Hepatocyte (in vitro differentiated cells): Measurements from ENCODE around the gene TOP1. TPM values are rescaled to one million over a fixed set of nuclear protein-coding genes. Genes with fewer than 3 reads are reported as not detected.
A peak's percentile ranks its signal among the peaks of the same experiment; 100 is the strongest.

Experiments used
- DNase-seq: peaks from one replicate; pipeline ENCODE4 v3.0.0-alpha.2; 2016; ENCODE audit warnings: low spot score
- H2AFZ ChIP-seq: fragments of 200-600 bp; sonication (generic); 2 replicates; pipeline ENCODE4 v1.6.0; 2016; ENCODE audit warnings: antibody characterized with exemption, mild to moderate bottlenecking
- H3K27ac ChIP-seq: fragments of 200-600 bp; sonication (generic); 2 replicates; pipeline ENCODE4 v1.5.1; 2016; ENCODE audit warnings: mild to moderate bottlenecking
- H3K27me3 ChIP-seq: fragments of 200-600 bp; sonication (generic); 2 replicates; pipeline ENCODE4 v1.6.1; 2016
- H3K36me3 ChIP-seq: fragments of 200-600 bp; sonication (generic); replicated peaks from 2 replicates; pipeline ENCODE4 v1.5.1; 2016; ENCODE audit warnings: low read depth; ENCODE audit not compliant: insufficient read depth
- H3K4me1 ChIP-seq: fragments of 200-600 bp; sonication (generic); 2 replicates; pipeline ENCODE4 v1.5.1; 2016; ENCODE audit warnings: mild to moderate bottlenecking, moderate library complexity; ENCODE audit not compliant: insufficient read depth
- H3K4me2 ChIP-seq: fragments of 200-600 bp; sonication (generic); 2 replicates; pipeline ENCODE4 v1.6.0; 2016
- H3K4me3 ChIP-seq: fragments of 200-600 bp; sonication (generic); 2 replicates; pipeline ENCODE4 v1.5.1; 2016; ENCODE audit warnings: mild to moderate bottlenecking
- H3K79me2 ChIP-seq: fragments of 200-600 bp; sonication (generic); 2 replicates; pipeline ENCODE4 v1.6.0; 2017; ENCODE audit warnings: mild to moderate bottlenecking
- H3K9me2 ChIP-seq: fragments of 200-600 bp; sonication (generic); replicated peaks from 2 replicates; pipeline ENCODE4 v1.6.0; 2017; ENCODE audit warnings: mild to moderate bottlenecking; ENCODE audit not compliant: insufficient read depth
- H3K9me3 ChIP-seq: fragments of 200-600 bp; sonication (generic); 2 replicates; pipeline ENCODE4 v1.5.1; 2016; ENCODE audit warnings: low read depth, mild to moderate bottlenecking
- H4K20me1 ChIP-seq: fragments of 200-600 bp; sonication (generic); 2 replicates; pipeline ENCODE4 v1.6.0; 2016; ENCODE audit warnings: mild to moderate bottlenecking; ENCODE audit not compliant: insufficient read depth, poor library complexity, severe bottlenecking
- CTCF ChIP-seq: fragments of 200-600 bp; sonication (generic); IDR thresholded peaks from 2 replicates; pipeline ENCODE4 v1.5.1; 2016; ENCODE audit warnings: antibody characterized with exemption, mild to moderate bottlenecking; ENCODE audit not compliant: poor library complexity
- EZH2 ChIP-seq: fragments of 200-600 bp; sonication (generic); IDR thresholded peaks from 2 replicates; pipeline ENCODE4 v1.6.1; 2016; ENCODE audit warnings: antibody characterized with exemption, mild to moderate bottlenecking, borderline replicate concordance
- EZH2phosphoT487 ChIP-seq: fragments of 200-600 bp; sonication (generic); IDR thresholded peaks from one replicate; pipeline ENCODE4 v1.6.1; 2018; ENCODE audit warnings: antibody characterized with exemption, mild to moderate bottlenecking, low read depth, moderate library complexity; ENCODE audit not compliant: unreplicated experiment, severe bottlenecking
- WGBS: methylation state at CpG from one replicate; pipeline ENCODE4 v1.1.6; 2016; ENCODE audit warnings: low lambda C conversion rate; ENCODE audit errors: missing lambda C conversion rate; 5-methylcytosine and 5-hydroxymethylcytosine counted together
- polyA plus RNA-seq: library from polyadenylated mRNA; unstranded; fragments of >200 nt; fragmentation: Nextera tagmentation; extraction: Ambion mirVana; gene quantifications from 2 replicates; pipeline ENCODE4 v1.2.1, GENCODE V29; 2016
- total RNA-seq: library from RNA; depleted of rRNA; stranded (reverse); fragments of >200 nt; gene quantifications from 2 replicates; pipeline ENCODE4 v1.2.3, GENCODE V29; 2014

Gene TOP1
- total and polyA plus RNA-seq, 2 experiments from 2014 or later = 28.3 to 38.2 TPM

- Histone ChIP-seq H3K27me3 (no peaks in the 10 kb centered on the region), H2AFZ (peak overlapping the region; percentile 22), H4K20me1 (peaks cover 26% of the 10 kb centered on the region), H3K27ac (no peak overlapping the region), H3K9me3 (no peaks in the 10 kb centered on the region), H3K4me3 (no peak overlapping the region), H3K4me2 (peak overlapping the region; percentile 71), H3K79me2 (peaks cover 42% of the 10 kb centered on the region), H3K36me3 (no peaks in the 10 kb centered on the region), H3K9me2 (no peaks in the 10 kb centered on the region), H3K4me1 (peaks cover 24% of the 10 kb centered on the region)
- no peak for DNase-seq
- WGBS = 54% methylated on average over 10 of the region's 10 CpGs
- no peak for TF ChIP-seq CTCF
These were observed 707 bp upstream of the TOP1 start for GRCh38 chr20:41027872-41028358.

GRCh38 chr20:41029150-41029901 lies 704 bp downstream of the TOP1 start:
- Histone ChIP-seq H3K4me2 (peak overlapping the region; percentile 82), H3K9me3 (no peaks in the 10 kb centered on the region), H3K36me3 (no peaks in the 10 kb centered on the region), H3K79me2 (peaks cover 56% of the 10 kb centered on the region), H3K4me3 (peak overlapping the region; percentile 96), H3K9me2 (no peaks in the 10 kb centered on the region), H3K27ac (peak overlapping the region; percentile 99), H2AFZ (peak overlapping the region; percentile 7), H4K20me1 (peaks cover 40% of the 10 kb centered on the region), H3K4me1 (peaks cover 38% of the 10 kb centered on the region), H3K27me3 (no peaks in the 10 kb centered on the region)
- no peak for TF ChIP-seq EZH2phosphoT487
- TF ChIP-seq EZH2 = no peak
- no peak for TF ChIP-seq CTCF
- peak; percentile 59 for DNase-seq
- WGBS = 2% methylated on average over 54 of the region's 69 CpGs

- H3K36me3 ChIP-seq = no peaks in the 10 kb centered on the region
- no peaks in the 10 kb centered on the region for H3K27me3 ChIP-seq
- WGBS = 16% methylated on average over 6 of the region's 6 CpGs
- no peaks in the 10 kb centered on the region for H3K9me2 ChIP-seq
- no peak for DNase-seq
- H3K27ac ChIP-seq = peak overlapping the region; percentile 99
- H3K4me2 ChIP-seq = peak overlapping the region; percentile 82
- no peaks in the 10 kb centered on the region for H3K9me3 ChIP-seq
- H3K4me1 ChIP-seq = peaks cover 38% of the 10 kb centered on the region
- no peak overlapping the region for H2AFZ ChIP-seq
- H3K79me2 ChIP-seq = peaks cover 63% of the 10 kb centered on the region
- peaks cover 48% of the 10 kb centered on the region for H4K20me1 ChIP-seq
- TF ChIP-seq EZH2 = no peak
- no peak for TF ChIP-seq EZH2phosphoT487
- TF ChIP-seq CTCF = no peak
- peak overlapping the region; percentile 96 for H3K4me3 ChIP-seq
These were observed 1.4 kb downstream of the TOP1 start for GRCh38 chr20:41030061-41030460.
